NCI-H2196 (cell line): ENCODE measurements around the gene BASP1.
"Not testable (repeated sequence)": the region's sequence is repeated elsewhere in the genome, so short reads cannot be mapped to it uniquely, and the experiment has no call there.

Source experiments
- DNase-seq: peaks from one replicate; lab custom pipeline; 2025; ENCODE audit not compliant: unreplicated experiment; lab: John Stamatoyannopoulos, UW

The BASP1 gene

DNA sequence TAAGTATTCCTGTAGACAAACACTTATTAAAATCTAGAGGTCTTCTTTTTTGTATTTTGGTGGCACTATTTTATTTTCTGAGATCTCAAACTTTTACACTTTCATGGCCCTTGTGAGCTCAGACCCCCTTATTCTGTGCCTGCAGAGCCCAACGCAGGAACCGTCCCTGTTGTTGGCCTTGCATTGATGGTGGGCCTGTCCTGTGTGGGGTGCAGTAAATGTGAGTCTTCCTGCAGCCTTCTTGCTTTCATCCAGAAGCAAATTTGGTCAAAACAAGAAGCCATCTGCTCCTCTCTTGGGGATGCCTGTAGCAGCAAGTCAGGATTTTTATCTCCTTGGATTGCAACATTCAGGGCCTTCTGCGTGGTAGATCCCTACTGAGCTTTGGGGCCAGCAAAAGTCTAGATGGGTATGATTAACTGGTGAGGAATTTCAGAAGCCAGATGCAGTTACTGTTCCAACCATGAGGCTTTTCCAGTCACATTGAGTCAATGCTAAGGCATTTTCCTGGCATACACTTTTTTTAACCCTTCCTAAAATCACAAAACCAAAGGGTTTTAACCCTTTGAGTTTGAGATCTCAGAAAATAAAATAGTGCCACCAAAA, 31.7 kb downstream of the BASP1 start:
- no peak for DNase-seq

DNA sequence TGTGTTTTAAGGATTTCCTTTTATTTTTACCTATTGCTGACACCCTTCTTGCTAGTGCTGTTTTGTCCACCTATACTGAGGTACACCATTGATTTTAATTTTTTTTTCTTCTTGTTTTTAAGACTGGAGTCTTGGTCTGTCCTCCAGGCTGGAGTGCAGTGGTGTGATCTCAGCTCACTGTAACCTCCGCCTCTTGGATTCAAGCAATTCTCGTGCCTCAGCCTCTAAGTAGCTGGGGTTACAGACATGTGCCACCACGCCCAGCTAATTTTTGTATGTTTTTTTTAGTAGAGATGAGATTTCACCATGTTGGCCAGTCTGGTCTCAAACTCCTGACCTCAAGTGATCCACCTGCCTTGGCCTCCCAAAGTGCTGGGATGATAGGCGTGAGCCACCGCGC, 32.4 kb downstream of the BASP1 start:
- not testable (repeated sequence) for DNase-seq

- no peak for DNase-seq
Measured at GRCh38 chr5:17252543-17252942, 35.1 kb downstream of the BASP1 start.

DNA sequence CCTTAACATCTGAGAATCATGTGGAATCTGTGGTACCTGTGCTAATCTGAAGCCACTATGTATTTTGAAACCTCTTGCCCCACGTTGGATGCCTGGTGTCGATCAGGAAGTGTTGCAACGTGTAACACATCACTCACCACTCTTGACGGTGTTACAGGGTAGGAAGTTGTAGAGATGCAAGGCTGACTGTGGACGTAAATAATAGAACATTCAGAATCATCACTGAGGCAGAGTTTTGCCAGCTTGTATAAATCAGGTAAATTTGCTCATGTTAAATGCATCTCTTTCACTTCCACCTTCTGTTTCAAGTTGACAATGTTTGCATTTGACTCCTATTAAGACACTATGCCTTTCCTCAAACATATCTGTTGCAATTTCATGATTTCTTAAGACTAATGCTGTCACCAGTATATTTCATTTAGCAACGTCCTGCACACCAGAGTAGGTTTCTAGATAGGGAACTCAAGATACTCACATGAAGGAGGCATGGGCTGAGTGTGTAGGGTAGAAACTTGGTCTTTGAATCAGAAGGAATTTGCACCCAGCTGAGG, 38.1 kb downstream of the BASP1 start:
- no peak for DNase-seq

DNA sequence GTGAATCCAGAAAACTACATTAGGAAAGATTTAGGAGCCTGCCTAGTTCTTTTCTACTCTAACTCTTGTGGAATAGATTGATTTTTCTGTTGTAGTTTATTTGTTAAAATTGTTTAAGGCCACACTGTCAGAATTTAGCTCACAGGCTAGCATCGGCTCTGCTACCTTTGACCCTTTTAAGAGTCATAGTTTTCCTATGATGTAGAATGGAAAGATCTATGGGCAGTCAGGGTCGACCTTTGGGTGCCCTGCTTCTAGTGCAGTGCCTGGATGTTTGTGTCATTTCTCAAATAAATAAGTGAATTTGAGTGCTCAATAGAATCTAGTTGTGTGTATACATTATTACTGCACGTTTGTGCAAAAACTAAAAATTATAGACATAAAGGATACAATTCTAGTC, 38.7 kb downstream of the BASP1 start:
- DNase-seq, result no peak

GRCh38 chr5:17256839-17257238, 39.4 kb downstream of the BASP1 start:
- no peak for DNase-seq

DNA sequence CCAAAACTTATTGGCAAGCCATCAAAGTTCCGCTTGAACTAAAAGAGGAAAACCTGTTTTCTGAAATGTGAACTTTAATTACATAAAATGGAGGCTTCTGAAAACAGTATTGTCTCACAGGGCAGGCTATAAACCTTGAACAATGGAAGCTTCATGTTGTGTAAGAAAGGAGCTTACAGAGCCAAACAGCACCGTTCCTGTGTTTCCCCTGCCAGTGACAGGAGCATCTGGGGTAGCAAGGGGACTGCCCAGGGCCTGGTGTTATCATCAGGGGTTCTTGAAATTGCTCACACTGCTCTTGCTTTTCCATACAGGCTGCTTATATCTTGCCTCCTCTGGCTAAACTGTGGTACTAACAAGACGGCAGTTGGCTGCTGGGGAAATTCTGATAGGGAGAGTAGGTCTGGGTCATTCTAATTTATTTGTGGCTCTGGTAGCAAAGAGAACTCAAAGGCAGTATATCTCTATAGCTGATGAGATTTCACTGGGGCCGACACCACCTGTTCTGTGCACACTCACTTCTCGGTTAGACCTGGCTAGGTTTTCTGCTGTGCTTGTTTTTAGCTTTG, 40.4 kb downstream of the BASP1 start:
- no peak for DNase-seq

DNA sequence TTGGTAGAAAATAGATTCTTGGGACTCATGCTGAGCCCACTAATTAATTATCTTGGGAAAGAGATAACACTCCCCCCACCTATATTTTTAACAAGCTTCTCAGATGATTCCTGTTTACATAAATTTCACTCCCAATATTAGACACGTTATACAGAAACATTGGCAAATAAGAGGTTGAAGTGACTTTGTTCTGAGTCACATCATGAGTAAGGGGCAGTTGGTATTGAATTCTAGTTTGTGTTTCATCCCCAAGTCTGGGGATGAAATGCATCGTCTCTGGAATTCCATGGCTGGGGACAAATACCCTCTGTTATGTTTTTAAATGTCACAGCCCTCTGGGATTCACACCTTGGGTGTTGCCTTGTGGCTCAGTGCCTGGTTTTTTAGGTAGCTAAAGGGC, 41.0 kb downstream of the BASP1 start:
- no peak for DNase-seq

GRCh38 chr5:17259012-17259411, 41.6 kb downstream of the BASP1 start:
- DNase-seq, result not testable (repeated sequence)

- no peak for DNase-seq
Measured at GRCh38 chr5:17259630-17260257, 42.3 kb downstream of the BASP1 start.

DNA sequence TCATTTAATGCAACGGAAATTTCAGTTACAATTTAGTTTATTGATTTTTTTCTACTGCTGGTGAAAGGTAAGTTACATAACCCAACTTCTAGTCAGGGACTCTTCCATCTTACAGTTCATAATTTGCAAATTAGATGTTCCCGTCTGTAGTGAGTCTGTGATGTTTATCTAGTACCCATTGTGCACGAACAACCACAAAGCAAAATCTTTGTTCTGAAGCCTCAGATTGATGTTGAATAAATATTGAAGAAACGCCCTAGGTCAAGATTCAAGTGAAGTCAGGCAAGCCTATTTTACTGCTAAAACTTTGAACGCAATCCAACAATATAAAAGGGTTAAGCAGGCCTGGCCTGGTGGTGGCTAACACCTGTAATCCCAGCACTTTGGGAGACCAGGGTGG, 43.1 kb downstream of the BASP1 start:
- no peak for DNase-seq

DNA sequence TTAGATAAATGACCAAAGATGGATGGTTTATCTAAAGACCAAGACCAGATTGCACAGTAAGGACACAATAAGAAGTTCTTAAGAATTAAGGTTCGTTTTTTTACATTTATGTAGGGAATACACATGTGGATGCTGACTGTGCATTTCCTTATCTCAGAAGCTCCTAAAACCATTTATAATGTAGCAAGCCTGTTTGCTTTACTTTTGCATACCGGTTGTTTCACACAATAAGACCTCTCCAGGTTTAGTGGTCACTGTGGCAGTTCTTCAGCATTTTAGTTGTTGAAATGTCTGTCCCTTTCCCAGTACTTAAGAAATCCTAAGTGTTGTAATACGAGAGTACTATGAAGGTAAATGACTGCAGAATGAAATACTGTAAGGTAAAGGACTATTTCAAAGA, 43.6 kb downstream of the BASP1 start:
- no peak for DNase-seq

DNA sequence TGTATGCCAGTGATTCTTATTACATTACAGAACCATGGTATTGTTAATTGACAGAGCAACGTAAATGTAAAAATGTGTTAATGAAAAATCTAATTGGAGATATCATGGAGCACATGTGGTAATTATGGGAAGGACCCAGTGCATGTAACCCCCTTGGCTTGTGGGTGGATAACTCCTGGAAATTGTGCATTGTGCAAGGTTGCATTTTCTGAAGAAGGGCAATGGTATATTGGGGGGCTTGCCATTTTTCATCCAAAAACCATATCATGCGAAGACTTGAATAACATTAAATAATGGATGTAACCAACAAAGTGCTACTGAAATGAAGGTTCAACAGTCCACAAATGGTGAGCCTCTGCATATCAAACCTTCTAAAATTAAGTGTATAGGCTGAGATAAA, 47.6 kb downstream of the BASP1 start:
- DNase-seq, result no peak

DNA sequence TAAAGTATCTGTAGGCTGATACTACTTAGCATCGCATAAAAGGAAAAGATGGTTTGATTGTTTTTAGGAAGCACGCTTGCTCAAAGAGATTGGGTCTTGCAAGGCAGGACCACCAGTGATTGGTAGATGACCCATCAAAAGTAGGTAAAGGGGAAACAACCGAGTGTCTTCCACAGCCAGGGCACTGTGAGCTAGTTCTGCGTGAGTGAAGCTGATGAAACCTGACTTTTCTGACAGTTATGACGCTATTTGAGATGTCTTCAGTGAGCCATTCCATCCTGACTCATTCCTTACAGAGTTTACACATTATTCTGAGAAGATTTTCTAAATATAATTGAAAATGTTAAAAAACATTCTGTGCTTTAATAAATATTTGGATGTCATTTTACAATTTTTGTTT, 49.7 kb downstream of the BASP1 start:
- no peak for DNase-seq

GRCh38 chr5:17269201-17269600, 51.8 kb downstream of the BASP1 start:
- DNase-seq, result no peak

DNA sequence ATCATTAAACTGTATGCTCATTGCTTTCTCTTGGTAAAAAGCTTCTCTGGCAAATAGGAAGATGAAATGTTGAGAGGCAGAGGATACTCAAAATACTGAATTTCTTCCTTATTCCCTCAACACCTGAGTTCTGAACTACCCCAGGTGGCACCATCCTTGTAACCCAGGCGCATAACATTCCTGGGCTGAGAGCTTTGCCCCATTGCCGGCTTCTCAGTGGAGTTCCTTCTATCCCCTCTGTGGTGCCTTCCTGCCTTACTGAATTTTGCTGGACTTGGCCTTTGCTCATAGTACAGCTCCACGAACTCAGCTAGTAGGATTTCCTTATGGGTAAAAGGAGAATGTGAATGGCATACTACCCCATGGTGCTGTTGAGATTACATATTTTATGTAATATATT, 54.7 kb downstream of the BASP1 start:
- DNase-seq, result no peak

GRCh38 chr5:17275289-17276158, 58.1 kb downstream of the BASP1 start:
- DNase-seq, result no peak

DNA sequence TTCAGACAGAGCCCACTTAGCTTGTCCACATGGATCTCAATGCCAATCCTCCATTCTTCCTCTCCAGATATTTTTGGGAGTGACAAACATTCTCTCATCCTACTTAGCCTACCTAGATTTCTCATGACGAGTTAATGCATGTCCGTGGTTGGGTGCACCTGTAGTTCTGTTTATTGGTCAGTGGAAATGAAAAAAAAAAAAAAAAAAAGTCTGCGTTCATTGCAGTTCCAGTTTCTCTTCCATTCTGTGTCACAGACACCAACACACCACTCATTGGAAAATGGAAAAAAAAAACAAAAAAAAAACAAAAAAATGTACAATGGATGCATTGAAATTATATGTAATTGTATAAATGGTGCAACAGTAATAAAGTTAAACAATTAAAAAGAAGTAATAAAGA, 59.0 kb downstream of the BASP1 start:
- no peak for DNase-seq

DNA sequence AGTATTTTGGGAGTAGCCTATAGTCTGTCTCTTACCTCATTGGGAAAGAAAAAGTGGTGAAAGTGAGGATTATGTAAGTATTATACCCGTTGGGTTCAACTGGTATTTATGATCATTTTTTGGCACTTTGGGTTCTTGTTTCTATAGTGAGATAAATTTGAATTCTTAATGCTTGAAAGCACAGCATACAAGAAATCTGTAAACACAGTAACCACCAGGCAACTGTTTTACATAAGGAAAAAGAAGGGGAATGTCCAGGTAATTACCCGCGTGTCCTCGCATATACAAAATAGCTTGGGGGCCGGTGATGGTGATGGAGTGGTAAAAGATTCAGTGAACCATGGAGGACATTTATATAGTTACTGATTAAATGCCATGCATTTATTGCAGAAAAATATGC, 60.5 kb downstream of the BASP1 start:
- DNase-seq, result no peak

DNA sequence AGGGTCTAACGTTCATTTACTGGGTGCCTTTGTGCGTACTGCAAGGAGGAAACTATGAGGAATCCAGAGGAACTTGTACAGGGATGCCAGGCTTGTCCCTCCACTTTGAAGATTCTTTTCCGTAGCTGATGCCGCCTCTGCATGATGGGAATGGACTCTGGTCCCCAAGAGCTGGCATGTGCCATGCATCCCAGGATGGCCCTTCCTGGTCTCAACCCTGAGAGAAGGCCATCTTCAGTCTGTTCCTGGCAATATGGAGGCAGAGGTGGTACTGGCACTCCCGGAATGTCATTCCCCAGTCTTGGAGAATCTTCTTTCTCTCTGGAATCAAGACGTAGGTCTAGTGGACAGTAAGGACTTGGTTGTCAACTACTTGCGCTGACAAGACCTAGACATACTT, 61.5 kb downstream of the BASP1 start:
- no peak for DNase-seq

DNA sequence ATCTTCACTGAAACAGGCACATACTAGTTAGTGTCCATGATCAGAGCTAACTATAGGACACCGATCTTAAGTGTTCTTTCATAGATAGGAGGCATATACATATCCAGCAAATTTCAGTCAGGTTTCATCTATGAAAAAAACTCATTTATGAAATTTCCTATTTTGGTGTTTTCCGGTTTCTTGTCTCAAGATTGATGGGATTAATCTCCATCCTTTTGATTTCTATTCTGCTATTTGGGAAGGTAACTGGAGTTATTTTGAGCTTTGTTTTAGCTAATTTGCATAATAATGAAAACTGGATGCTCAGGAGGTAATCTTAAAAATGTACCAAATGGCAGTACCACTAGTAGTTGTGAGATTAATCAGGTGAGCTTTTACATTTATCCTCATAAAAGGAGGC, 62.1 kb downstream of the BASP1 start:
- DNase-seq, result no peak
